Ishikawa (cell line): ENCODE data around the gene INTS2.

Experiments used
- CEBPB ChIP-seq: IDR thresholded peaks from 2 replicates; pipeline ENCODE4 v1.6.1; 2012
- CREB1 ChIP-seq: IDR thresholded peaks from 2 replicates; pipeline ENCODE4 v1.6.1; 2012; ENCODE audit warnings: low read depth
- EGR1 ChIP-seq: IDR thresholded peaks from 2 replicates; pipeline ENCODE4 v1.6.1; 2012
- EP300 ChIP-seq: IDR thresholded peaks from 2 replicates; pipeline ENCODE4 v1.6.1; 2012; ENCODE audit warnings: borderline replicate concordance
- FOXM1 ChIP-seq: IDR thresholded peaks from 2 replicates; pipeline ENCODE4 v1.6.1; 2012; ENCODE audit warnings: low read depth, borderline replicate concordance
- MAX ChIP-seq: IDR thresholded peaks from 2 replicates; pipeline ENCODE4 v1.6.1; 2012
- NFIC ChIP-seq: IDR thresholded peaks from 2 replicates; pipeline ENCODE4 v1.6.1; 2012
- RAD21 ChIP-seq: IDR thresholded peaks from 2 replicates; pipeline ENCODE4 v1.6.1; 2012; ENCODE audit warnings: low read depth
- REST ChIP-seq: IDR thresholded peaks from 2 replicates; pipeline ENCODE4 v1.6.1; 2012; ENCODE audit warnings: low read depth, mild to moderate bottlenecking
- TAF1 ChIP-seq: IDR thresholded peaks from 2 replicates; pipeline ENCODE4 v1.6.1; 2012; ENCODE audit warnings: low read depth, mild to moderate bottlenecking
- TCF12 ChIP-seq: IDR thresholded peaks from 2 replicates; pipeline ENCODE4 v1.6.1; 2012; ENCODE audit warnings: low read depth
- TEAD4 ChIP-seq: IDR thresholded peaks from 2 replicates; pipeline ENCODE4 v1.6.1; 2012
- USF1 ChIP-seq: IDR thresholded peaks from 2 replicates; pipeline ENCODE4 v1.6.1; 2012
- YY1 ChIP-seq: IDR thresholded peaks from 2 replicates; pipeline ENCODE4 v1.6.1; 2012; ENCODE audit warnings: low read depth
- ZBTB7A ChIP-seq: IDR thresholded peaks from 2 replicates; pipeline ENCODE4 v1.6.1; 2012; ENCODE audit warnings: low read depth

Gene INTS2

DNA sequence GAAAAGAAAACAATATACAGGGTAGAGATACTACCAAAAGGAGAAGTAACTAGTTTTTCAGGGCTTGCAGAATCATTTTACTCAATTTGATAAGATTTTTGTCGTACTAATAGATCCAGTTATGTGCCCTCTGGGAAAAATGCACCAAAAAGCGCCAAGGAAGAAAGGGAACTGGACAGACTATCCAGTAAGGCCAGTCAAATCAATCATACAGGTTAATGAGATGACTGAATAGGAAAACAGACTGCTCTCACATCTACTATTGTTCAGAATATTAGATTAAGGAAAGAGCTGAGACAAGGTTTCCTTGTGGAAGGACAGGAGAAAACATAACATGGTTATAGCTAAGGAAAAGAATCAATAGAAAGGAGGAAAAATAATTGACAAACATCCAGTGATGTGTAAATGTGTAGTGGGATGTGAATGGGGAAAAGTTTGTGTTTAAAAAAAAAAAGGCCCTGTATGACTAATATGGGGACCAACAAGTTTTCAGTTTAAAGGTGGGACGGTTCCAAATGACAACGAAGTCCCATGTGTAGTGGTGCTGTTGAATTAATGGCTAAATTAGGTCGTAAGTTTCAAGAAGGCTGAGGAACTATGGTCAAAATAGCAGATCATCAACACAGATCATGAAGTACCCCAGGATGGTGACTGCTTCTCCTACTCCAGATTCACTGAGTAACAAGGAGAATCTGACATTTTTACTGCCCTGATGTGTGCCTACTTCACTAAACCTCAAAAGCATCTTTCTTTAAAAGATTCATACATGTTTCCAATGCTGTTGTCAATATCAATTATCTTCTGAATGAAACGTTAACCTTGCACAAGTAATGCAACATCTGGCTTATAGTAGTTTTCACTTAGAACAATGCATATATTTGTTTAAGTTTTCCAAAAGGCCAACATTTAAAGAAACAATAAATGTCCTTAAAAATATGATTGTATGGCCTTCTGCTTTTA is 105.2 kb downstream of the INTS2 start:
- no peak for TF ChIP-seq TCF12
- TF ChIP-seq REST: no peak
- no peak for TF ChIP-seq MAX
- TF ChIP-seq USF1: no peak
- TF ChIP-seq ZBTB7A: no peak
- no peak for TF ChIP-seq EP300
- no peak for TF ChIP-seq CEBPB
- TF ChIP-seq EGR1: no peak
- TF ChIP-seq CREB1: no peak
- no peak for TF ChIP-seq RAD21
- no peak for TF ChIP-seq TAF1
- no peak for TF ChIP-seq TEAD4
- TF ChIP-seq FOXM1: no peak
- no peak for TF ChIP-seq NFIC
- TF ChIP-seq YY1: no peak

DNA sequence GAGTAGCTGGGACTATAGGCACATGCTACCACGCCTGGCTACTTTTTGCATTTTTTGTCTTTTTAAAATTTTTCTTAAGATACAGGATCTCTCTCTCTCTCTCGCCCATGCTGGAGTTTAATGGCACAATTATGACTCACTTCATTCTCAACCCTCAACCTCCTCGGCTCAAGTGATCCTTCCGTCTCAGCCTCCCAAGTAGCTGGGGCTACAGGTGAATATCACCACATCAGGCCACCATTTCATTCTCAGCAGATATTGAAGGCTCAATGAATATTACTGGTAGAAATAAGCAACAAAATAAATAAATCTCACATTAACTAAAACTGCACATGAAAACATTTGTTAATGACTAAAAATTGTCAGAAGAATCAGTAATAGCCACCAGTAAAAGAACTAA is 106.1 kb downstream of the INTS2 start:
- TF ChIP-seq MAX (no peak), YY1 (no peak), REST (no peak), CREB1 (no peak), TCF12 (no peak), CEBPB (no peak), EP300 (no peak), TAF1 (no peak), USF1 (no peak), ZBTB7A (no peak), EGR1 (no peak), NFIC (no peak), RAD21 (no peak), TEAD4 (no peak), FOXM1 (no peak)

DNA sequence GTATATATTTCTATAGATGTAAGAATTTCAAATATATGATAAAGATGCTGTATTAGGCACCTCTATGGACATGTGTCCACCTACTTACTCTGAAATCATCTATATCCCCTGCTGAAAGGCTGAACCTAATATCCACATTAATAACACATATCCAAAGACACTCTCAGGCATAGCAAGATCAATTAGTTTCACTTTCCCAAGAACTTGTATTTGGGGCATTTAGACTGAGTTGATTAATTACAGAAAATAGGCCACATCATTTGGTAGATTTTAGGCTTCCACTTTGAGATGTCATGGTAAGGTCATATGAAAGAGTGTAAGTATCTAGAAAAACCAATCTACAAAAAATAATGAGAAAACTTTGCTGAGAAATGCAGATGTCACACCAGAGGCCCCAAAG is 109.6 kb downstream of the INTS2 start:
- TF ChIP-seq EP300 (no peak), CREB1 (no peak), MAX (no peak), FOXM1 (no peak), RAD21 (no peak), TCF12 (no peak), YY1 (no peak), NFIC (no peak), EGR1 (no peak), REST (no peak), TAF1 (no peak), TEAD4 (no peak), ZBTB7A (no peak), USF1 (no peak), CEBPB (no peak)
